Stimulated activated CD4-positive, alpha-beta T cell treated with anti-CD3 and anti-CD28 coated beads, Interleukin-1b, Interleukin-23, amount 100 ng/mL, for 4 hours (primary cell): ENCODE measurements around the gene GNA12.
"Not testable (repeated sequence)": the region's sequence is repeated elsewhere in the genome, so short reads cannot be mapped to it uniquely, and the experiment has no call there.

Experiments used
- DNase-seq, 2 donors: peaks; one replicate each; pipeline ENCODE4 v3.0.0-alpha.2; 2020; ENCODE audit warnings: low read depth in 2 of 2

GNA12 gene

DNA sequence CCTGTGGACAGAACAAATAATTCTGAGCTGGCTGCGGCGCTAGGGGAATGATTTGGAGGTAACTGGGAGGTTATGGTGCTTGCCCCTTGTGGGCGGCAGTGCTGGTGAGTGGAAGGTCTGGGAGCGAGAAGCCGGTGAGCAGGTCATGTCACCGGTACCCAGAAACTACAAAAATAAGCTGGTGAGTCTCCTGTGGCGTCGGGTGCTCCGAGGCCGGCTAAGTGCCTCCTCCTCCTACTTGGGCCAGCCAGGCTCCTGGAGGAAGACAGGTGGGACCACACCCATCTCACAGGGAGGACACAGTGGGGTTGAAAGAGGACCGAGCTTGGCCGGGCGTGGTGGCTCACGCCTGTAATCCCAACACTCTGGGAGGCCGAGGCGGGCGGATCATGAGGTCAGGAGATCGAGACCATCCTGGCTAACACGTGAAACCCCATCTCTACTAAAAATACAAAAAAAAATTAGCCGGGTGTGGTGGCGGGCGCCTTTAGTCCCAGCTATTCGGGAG is 152.1 kb downstream of the GNA12 start:
- not testable (repeated sequence) for DNase-seq

DNA sequence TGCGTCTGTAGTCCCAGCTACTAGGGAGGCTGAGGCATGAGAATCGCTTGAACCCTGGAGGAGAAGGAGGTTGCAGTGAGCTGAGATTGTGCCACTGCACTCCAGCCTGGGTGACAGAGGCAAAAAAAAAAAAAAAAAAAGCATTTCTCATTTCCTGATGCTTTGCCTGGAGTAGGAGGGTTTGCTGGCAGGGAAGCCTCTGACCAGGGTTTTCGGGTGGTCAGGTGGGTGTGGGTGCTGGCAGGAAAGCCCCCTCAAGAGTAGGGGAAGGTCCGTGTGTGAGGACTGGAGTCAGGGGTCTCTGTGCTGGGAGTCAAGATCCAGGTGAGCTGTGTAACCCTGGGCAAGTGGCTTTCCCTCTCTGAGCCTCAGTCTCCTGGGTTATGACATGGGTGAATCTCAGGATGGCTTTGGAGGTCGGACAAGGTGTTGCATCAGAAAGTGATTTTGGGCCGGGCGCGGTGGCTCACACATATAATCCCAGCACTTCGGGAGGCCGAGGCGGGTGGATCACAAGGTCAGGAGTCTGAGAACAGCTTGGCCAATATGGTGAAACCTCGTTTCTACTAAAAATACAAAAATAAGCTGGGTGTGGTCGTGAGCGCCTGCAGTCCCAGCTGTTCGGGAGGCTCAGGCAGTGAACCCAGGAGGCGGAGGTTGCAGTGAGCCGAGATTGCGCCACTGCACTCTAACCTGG is 152.9 kb downstream of the GNA12 start:
- no peak for DNase-seq

DNA sequence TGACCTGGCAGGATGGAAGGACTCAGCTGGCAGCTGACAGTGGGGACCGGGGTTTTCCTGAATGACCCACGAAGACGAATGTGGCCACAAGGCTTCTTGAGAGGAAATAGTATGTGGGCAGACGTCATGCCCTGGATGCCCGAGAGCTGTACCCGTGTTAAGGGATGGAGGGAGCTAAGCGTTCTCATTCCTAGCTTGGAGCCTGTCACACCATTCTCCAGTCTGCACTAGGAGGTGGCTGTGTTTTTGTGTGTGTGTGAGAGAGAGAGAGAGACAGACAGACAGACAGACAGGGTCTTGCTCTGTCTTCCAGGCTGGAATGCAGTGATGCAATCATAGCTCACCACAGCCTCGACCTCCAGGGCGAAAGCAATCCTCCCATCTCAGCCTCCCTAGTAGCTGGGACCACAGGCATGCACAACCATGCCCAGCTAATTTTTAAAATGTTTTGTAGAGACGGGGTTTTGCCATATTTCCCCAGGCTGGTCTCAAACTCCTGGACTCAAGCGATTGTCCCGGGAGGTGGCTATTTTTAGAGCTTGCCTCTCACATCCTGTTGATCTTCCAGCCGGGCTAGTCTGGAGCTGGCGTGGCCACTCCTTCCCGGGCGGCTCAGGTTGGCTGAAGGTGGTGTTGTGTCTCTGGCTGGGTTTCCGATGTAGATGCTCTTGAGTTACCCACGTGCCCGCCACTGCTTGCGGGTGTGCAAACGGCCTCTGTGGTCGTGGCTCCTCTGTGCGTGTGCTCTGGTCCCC is 154.0 kb downstream of the GNA12 start:
- no peak for DNase-seq

DNA sequence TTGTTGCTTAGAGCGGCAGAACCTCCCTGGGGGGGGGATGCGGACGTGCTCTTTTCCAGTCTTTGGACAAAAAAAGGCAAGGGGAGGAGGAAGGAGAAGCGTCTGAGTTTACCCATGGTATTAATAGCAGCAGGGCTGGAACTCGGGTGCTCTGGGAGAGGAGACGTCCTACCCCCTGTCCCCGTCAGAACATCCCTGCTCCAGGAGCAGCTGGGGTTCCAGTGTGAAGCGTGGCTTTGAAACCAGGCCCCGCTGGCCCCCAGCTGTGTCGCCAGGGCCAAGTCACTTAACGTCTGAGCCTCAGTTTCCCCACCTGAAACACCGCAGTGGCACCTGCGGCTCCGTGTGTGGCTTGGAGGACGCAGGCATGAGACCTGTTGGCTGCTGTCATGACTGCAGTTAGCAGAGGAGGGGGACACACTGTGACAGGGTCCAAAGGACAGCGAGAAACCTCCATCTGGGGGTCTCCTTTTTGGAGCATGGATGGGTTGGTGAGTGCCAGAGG is 154.7 kb downstream of the GNA12 start:
- DNase-seq: no peak

DNA sequence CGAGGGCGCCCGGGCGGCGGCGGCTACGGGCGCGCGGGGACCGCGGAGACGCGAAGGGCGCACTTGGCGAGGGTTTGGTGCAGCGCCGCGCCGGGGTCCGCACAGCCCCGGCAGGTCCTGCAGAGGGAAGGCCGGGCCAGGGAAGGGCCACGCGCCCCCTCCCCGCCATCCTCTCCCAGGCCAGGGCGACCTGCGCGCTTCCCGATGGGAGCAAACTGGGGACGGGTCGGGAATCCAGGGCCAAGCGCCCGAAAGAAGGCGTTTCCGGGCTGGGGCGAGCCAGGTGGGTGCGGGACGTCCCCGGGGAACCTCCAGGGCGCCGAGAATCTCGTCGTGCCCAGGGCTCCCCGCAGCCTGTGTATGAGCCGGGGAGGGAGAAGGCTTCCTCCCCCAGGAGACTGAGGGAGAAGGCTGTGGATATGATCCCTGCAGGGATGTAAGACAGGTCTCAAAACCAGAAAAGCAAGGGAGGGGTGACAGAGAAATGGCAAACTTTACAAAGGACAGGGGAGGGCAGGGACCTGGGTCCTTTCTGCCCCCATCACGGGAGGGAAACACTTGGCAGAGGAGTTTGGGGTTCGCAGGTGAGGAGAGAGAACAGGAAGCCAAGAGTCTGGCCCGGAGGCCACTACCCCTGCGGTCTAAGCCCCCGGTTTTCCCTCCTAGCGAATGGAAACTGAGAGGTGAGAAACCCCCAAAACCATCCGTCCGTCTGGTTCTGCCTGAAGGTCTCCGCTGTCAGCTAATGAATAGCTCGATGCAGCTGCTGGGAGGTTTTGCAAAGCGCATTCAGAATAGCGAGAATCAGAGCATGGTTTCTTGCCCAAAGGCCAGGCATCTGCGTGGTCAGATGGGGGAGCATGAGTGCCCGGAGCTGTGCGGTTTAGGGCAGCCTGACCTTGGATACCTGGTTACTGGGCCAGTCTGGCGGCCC is 155.4 kb downstream of the GNA12 start:
- no peak for DNase-seq

DNA sequence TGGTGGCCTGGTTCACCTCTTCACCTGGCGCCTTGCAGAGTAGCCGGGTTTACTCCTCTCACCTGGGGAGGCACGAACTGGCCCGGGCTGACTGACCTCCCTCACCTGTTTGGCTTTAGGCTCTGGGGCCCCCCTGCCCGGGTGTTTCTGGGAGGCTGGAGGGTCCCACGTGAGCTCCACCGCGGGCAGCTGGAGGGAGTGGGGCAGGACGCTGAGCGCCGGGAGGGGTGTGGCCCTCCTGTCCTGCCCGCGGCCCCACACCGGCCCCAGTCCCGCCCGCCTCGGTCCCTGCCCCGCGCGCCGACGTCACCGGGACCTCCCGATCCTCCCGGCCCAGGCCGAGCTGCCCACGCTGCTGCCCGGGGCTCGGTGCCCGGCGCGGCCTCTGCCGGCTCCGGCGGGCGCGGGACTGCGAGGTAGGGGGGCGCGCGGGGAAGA is 156.2 kb downstream of the GNA12 start, which contains the start of gene AMZ1:
TSS of gene AMZ1 (plus strand) at position 322 of the 438 bp plus-strand sequence. CDS start 12,250 bp downstream, outside the sequence.
- no peak for DNase-seq

DNA sequence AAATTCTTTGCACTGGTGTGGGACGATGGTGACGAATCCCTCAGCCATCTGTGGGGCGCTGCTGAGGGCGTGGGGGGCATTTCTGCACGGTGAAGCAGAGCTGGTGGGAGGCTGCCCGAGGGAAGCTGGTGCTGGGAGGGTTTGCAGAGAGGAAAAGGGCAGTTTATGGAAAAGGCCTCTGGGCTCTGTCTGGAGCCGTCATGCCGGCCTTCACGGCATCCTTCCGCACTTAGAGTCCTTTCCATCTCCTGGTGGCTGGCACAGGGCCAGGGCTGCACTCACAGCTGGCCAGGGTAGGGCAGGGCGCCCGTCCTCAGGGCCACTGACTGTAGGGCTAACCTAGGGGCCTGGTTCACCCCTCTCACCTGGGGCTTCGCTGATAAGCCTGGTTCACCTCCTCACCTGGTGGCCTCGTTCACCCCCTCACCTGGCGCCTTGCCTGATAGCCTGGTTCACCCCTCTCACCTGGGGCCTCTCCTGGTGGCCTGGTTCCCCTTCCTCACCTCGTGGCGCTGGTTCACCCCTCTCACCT is 156.7 kb downstream of the GNA12 start:
- no peak for DNase-seq

DNA sequence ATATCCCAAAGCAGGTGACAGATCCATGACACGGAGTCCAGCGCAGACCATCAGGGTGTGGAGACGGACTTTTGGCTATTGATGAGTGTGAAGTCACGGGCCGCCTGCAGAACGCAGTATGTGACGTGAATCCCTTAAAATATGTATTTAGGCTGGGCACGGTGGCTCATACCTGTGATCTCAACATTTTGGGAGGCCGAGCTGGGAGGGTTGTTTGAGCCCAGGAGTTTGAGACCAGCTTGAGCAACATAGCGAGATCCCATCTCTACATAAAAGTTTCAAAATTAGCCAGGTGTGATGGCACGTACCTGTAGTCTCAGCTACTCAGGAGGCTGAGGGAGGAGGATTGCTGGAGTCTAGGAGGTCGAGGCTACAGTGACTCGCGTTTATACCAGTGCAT is 158.0 kb downstream of the GNA12 start:
- DNase-seq: no peak

DNA sequence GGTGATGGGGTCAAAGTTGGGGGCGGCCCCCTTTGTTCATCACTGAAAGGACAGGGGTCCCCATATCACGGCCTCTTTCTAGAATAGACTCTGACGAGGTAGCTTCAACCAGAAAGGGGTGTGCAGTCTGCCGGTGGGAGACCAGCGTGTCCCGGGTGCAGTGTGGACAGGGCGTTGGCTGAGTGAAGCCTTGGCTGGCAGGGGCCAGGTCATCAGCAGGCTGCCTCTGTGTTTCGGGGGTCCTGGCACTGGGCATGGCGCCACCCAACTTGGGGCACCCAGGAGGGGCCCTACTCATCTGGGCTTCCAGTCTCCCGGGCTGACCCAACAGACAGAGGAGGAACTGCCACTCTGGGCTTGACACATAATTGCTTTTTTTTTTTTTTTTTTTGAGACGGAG is 159.6 kb downstream of the GNA12 start:
- no peak for DNase-seq

DNA sequence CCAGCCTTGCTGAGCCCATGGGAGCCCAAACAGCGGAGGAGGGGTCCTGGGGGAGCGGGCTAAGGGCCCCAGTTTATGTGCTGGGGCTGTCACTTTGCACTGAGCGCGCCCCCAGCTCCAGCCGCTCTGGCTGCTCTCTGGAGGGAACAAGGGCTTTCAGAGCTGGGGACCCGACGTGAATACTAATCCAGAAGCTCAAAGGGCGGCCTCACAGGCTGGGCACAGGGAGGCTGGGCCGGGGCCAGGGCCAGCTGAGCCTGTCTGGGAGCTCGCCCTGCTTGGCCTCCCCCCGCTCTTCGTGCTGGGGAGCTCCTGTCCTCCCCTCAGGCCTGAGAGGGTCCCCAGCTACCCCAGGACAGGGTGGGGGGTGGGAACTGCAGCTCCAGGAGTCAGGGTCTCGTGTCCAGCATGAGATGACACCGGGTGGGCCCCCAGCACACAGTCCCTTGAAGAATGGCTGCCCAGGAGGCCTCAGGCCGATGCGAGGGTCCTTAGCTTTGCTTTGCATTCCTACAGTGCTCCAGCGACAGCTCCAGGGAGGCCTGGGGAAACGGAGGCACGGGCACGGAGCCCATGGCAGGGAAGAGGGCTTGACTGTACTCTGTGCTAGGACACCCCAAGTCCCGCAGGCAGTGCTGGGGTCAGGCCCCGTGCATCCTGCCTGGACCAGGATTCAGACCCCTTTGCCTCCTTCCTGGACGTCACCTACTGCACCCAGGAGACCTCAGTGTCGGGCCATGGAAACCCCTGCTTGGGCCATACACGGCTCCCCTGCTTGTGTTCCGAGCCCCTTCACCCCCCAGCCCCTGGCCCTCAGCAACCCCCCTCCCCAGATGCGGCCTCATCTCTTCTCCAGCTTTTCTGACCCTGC is 161.9 kb downstream of the GNA12 start:
- DNase-seq: no peak

DNA sequence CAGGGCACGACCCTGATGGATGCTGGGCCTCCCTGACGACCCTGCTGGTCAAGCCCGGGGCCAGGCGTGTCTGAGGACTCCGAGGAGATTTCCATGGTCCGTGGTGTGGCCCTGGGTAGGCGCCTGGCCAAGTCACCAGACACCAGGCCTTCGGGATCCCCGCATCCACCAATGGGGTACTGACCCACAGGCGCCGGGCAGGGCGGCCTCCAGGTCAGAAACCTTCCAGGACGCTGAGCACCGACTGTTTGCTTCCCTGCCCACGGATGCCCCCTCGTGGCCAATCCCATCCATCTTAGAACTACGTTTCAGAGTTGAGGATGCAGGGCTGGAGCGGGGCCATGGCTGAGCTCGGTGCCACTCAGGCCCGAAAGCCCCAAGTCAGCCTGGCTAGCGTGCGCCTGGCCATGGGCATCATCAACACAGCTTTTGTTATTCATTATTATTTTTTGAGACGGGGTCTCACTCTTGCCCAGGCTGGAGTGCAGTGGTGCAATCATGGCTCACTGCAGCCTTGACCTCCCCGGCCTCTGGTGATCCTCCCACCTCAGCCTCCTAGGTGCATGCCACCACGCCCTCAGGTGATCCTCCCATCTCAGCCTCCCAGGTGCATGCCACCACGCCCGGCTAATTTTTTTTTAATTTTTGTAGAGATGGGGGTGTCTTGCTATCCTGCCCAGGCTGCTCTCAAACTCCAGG is 163.2 kb downstream of the GNA12 start:
- peak; percentile 37 to 50 for DNase-seq

DNA sequence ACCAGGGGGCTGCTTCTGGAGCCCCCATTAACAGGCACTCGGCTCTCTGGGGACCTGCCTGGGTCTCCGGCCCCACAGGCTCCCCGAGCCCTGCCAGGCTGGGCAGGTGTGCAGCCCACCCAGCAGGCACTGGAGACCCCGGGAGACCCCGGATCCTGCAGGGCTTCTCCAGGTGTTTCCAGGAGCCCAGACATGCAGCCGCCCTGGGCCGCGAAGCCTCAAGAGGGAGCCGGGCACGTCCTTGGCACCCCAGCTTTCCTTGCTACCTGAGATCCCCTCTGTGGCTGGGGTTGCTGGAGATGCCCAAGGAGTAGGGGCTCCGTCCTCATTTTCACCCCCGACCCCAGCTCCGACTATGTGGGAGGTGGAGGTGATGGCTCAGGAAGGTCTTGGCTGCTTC is 163.9 kb downstream of the GNA12 start:
- no peak for DNase-seq

DNA sequence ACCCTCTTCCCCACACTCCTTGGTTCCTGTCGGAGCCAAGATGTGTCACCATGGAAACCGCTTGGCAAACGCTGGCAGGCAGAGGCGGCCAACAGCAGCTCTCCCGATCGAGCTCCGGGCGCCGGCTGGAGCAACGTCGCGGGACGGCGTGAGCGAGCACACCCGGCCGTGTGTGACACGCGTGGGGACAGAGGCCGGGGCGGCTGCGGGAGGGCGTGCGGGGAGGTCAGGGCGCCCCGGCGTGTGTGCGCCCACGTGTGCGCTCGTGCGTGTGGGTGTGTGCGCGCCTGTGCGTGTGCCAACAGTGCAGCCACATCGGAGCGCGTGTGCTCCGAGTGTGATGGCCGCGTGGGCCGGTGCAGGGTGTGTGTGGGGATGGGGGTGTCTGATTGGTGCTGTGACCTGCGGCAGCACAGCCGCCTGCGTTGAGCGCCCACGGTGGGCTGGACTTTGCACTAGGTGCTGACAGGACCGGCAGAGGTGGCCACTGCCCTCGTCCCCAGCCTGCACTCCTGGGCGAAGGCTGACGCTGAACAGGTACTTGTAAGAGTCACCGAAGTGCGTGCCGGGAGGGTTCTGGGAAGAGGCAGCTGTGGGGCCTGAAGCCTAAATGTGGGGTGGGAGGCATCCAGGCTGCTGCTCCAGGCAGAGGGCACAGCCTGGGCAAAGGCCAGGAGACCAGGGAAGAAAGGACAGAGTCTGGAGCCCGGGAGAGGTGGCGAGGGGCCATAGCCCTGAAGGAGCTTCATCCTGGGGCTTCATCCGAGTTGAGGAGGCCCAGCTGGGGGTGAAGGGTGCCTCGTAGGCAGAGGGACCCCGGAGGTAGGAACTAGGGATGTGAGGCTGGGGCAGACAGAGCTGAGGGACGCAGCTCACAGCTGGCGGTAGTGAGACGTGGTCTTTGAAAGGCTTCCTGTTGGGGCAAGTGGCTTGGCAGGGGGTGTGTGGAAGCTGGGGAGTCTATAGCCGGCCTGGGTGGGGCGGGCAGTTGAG is 164.7 kb downstream of the GNA12 start:
- DNase-seq: not testable (repeated sequence)

DNA sequence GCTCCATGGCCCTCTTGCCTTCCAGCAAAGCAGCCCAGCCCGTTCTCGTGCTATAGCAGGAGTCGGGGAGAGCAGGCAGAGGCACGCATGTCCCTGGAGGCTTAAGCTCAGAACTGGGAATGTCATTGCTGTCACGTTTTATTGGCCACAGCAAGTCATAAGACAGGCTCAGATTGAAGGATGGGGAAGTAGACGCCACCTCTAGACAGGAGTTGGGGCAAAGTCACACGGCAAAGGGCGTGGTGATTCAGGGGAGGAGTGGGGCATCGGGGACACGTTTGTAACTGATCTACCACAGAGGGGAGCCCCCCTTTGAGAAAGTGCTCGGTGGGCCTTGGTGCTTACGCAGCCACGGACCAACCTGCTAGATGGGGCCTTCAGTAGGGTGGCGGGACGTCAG is 165.7 kb downstream of the GNA12 start:
- DNase-seq: not testable (repeated sequence)
